ENCODE data around the gene ADAMTSL2.

The ADAMTSL2 gene

DNA sequence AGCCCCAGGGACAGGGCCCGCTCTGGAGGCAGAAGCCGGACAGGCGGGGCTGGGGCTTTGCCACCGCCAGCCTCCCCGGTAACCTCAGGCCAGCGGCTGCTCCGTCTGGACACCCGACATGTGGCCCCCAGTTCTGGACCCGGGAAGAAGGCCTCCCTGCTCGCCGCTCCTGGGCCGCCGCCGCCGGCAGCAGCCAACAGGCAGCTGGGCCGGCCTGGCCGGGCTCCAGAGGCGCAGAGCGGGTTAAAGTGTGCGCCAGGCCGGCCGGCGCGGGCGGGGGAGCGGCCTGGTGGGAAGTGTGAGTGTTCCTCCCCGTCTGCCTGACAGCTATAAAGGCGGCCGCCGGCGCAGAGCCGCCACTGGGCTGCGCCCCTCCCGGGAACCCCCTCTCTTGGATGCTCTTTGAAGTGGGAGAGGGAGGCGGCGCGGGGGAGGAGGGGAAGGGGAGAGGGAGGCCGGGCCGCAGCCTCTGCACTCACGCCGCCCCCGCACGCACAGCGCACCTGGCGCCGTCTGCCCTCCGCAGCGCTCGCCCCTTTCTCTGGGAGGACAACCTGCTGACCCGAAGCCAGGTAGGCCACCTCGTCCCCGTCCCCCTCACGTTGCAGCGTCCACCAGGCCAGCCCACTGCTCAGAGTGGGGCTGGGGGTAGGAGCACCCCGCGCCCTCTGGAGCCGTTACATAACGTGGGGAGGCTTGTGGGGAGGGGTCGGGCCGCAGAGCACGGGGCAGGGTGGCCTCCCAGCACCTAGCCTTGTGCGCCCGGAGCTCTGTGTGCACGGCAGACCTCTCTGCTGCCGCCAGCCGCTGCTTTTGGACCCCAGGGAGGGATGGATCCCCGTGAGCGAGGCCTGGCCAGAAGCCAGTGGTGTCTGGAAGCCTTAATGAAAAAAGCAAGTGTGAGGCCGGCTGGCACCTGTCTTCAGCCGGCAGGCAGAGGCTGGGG lies at the start of gene ADAMTSL2:
TSS of gene ADAMTSL2 (plus strand) at position 359 of the 946 bp plus-strand sequence. CDS start 2,009 bp downstream, outside the sequence.
- peak; percentile 68 for DNase-seq (ENCODE audit: low read depth)

- no peak for DNase-seq (ENCODE audit: low read depth)
Observed at GRCh38 chr9:133485531-133486260, 48.8 kb upstream of the ADAMTSL2 start.

- no peak for DNase-seq (ENCODE audit: low read depth)
Observed at GRCh38 chr9:133487331-133487725, 47.2 kb upstream of the ADAMTSL2 start.

GRCh38 chr9:133488686-133489252 lies 45.7 kb upstream of the ADAMTSL2 start:
- no peak for DNase-seq (ENCODE audit: low read depth)

- no peak for DNase-seq (ENCODE audit: low read depth)
Observed at GRCh38 chr9:133489253-133490190, 45.0 kb upstream of the ADAMTSL2 start.

DNA sequence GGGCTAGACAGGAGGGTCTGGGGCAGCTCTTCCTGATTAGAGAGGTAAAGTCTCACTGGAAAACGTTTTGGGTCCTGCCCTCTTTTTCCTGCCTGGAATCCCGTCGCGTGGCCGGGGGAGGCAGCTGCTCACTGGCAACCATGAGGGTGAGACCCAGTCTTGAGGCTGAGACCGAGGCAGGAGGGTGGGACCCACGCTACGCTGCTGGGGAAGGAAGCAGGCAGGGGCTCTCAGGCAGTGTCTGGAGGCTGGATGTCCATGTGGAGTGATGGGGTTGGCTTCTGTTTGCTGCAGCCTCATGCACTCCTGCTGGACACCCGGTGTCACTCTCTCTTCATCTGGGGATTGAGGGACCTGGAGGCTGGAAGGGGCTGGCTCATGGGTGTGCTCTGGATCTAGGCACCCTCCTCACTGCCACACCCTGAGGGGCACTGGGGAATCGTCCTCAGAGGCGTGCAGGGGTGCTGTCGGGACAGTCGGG lies 44.3 kb upstream of the ADAMTSL2 start:
- no peak for DNase-seq (ENCODE audit: low read depth)

DNA sequence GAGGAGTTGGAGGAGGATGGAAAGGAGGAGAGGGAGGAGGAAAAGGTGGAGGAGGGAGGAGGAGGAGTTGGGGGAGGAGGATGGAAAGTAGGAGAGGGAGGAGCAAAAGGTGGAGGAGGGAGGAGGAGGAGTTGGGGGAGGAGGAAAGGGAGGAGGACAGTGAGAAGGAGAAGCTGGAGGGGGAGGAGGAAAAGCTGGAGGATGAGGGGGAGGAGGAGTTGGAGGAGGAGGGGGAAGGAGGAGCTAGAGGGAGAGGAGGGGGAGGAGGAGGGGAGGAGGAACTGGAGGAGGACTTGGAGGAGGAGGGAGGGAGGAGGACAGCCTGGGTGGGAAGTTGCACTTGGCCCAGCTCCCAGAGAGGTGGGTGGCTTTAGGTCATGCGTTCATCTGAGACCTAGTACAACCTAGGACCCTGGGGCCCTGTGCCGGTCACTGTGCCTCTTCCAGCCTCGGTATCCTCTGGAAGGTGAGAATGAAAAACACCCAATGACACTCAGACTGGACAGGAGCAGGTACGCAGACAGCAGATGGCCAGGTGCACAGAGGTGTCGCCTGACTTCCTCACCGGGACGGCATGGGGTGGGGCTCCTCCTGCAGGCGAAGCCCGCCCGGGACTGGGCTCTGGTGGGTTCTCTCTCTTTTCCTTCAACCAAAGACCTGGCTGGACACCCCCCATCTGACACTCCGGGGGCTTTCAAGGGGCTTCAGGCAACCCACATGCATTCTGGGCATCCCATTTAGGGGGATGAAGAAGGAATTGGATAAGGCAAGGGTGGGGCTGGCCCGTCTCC lies 43.4 kb upstream of the ADAMTSL2 start:
- peak; percentile 59 for DNase-seq (ENCODE audit: low read depth)

DNA sequence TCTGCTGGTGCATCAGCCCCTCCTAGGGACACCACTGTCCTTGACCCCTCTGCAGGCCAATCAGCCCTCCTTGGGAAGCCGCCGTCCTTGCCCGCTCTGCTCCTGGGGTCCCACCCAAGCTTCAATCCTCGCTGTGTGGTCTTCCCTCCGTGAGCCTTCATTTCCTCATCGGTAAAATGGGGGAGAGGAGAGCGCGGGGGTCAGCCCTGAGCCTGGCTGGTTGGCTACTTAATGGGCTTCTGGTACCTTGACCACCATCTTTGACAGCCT lies 42.9 kb upstream of the ADAMTSL2 start:
- DNase-seq (ENCODE audit: low read depth), result no peak

DNA sequence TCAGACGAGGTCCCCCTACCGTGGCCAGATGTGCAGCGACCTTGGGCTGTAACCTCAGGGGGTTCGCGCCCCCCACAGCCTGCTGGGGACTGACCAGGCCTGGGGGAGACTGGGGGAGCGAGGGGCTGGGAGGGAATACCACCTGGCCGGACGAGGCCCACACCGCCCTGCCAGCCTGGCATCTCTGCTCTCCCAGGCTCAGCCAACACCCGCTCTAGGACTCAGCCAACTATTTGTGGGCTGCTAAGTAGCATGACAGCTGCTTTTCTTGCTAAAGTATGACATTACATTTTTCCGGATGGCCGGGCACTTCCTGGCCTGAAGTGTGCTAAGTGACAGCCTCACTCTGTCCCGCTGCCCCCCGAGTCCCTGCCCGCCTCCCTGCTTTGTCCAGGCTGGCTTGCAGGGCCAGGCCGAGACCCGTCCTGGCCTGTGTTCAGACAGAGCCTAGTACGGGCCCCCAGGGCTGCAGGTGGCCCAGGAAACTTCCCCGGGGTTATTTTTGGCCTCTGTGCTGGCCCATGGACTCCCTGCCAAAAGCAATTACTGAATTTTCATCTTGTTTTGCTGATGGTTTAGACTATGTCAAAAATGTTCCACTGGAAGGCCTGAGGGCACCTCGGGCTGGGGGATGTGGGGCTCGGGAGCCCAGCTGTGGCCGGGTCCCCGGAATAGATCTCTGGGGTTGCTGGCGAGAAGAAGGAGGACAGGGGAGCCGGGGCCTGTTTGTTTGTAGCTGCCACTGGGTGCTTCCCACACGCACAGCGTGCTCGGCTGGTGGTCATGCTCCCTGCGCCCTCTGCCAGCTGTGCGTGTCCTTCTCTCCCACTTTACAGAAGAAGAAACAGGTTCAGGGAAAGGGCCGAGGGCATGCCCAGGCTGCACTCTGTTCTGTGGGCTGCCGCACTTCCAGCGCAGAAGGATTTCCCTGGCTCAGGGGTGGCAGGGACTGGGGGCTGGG lies 42.2 kb upstream of the ADAMTSL2 start:
- no peak for DNase-seq (ENCODE audit: low read depth)

- DNase-seq (ENCODE audit: low read depth), result no peak
Observed at GRCh38 chr9:133493428-133493827, 41.1 kb upstream of the ADAMTSL2 start.

DNA sequence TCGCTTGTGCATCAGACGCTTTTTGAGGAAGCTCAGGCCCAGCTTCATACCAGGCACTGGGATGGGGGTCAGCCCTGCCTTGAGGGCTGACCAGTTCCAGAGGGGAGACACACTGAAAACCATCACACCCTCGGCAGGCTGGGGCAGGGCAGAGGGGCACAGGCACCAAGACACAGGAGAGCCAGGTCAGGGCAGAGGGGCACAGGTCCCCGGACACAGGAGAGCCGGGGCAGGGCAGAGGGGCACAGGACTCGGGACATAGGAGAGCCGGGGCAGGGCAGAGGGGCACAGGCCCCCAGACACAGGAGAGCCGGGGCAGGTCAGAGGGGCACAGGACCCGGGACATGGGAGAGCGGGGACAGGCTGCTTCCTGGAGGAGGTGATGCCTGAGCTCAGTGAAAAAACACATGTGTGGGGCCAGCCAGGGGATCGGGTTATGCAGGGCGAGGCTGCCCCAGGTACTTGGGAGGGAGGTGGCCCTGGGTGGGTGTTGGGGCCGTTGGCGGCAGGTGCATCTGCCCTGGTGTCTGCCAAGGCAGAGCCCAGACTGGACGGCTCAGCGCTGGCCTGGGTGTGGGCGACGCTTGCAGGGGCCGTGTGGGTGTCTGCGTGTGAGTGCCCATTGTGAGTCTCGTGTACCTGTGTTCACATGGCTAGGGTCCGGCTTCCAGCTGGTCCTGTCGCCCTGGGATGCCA lies 40.5 kb upstream of the ADAMTSL2 start:
- DNase-seq (ENCODE audit: low read depth), result no peak

DNA sequence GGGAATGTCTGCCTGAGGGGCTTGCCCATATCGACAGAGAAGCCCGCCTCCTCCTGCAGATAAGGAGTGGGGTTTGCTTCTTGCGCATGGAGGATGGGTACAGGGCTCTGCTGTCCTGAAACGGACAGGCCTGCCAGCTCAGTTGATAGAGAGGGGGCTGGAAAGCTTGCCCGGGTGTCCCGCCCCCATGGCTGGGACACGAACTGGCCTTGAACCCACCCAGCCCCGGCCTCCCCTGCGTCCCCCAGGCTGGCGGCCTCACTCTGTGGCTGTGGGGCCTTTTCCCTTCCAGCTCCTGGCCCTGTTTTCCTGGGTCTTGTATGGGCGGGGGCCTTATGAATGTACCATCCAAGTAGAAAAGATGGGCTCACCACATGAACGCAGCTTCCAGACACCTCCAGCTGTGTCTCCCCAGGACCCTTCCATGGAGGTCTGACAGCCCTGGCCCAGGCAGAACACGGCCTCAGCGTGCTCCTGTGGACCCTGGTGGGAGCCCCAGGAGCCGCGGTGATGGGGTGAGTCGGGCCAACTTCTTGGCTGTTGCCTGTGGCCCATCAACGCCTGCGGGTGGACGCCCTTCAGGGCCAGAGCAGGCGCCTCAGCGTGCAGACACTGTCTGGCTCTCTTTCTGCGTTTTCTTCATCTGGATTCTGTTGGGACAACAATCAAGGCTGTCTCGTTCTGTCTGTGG lies 39.7 kb upstream of the ADAMTSL2 start:
- DNase-seq (ENCODE audit: low read depth), result no peak

DNA sequence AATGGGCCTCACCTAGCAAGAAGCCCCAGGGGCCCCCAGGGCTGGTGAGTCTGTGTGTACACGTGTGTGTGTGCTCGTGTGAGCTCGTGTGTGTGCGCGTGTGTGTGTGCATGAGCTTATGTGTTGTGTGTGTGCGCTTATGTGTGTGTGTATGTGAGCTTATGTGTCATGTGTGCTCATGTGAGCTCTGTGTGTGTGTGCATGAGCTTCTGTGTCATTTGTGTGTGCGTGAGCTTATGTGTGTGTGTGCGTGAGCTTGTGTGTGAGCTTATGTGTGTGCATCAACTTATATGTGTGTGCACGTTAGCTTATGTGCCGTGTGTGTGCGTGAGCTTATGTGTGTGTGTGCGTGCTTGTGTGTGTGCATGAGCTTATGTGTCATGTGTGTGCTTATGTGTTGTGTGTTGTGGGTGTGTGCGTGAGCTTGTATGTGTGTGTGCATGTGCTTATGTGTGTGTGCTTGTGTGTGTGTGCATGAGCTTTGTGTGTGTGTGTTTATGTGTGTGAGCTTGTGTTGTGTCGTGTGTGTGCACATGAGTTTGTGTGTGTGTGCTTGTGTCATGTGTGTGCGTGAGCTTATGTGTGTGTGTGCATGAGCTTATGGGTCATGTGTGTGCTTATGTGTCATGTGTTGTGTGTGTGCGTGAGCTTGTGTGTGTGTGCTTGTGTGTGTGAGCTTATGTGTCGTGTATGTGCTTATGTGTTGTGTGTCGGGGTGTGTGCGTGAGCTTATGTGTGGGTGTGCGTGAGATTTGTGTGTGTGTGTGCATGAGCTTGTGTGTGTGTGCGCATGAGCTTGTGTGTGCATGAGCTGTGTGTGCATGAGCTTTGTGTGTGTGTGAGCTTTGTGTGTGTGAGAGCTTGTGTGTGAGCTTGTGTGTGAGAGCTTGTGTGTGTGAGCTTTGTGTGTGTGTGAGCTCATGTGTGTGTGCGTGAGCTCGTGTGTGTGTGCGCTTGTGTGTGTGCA lies 38.9 kb upstream of the ADAMTSL2 start:
- DNase-seq (ENCODE audit: low read depth), result no peak

DNA sequence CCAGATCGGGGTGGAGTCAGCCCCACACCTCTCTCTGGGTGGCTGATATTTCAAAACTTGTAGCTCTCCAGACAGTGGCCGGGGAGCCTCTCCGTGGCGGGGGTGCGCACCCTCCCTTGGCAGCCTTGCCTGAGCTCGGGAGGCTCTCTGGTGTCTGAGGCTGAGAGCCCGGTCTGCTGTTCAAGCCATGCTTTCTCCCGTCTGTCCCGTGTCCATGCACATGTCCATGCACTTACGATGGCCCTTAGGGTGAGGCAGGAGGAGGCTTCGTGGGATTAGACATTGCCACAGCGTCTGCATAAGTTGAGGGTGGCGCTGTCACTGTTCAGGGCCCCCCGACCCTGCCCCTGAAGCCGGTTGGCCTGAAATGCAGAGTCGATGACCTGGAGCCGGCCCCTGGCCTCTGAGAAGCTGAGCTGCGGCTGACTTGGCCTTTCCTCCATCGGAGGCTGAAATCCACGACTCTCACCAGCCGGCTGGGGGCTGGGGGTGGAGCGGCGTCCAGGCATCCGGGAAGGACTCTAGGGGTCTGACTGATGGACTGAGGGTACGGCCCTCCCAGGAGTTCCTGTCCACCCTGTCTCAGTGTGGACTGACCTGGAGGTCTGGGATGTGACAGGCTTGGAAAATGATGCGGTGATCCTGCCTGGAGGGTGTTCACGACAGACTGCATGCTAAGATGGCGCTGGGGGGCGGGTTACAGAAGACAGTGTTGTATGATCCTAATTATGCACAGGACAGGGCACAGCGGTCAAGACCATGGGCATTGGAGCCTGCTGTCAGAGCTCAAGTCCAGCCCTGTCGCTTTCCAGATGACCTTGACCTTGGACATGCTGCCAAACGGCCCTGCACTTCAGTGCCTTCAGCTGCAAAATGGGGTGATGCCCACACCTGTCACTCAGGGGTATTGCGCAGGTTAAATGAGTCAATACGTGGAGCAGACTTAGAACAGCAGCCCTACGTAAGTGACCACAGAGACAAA lies 37.4 kb upstream of the ADAMTSL2 start:
- DNase-seq (ENCODE audit: low read depth), result no peak

DNA sequence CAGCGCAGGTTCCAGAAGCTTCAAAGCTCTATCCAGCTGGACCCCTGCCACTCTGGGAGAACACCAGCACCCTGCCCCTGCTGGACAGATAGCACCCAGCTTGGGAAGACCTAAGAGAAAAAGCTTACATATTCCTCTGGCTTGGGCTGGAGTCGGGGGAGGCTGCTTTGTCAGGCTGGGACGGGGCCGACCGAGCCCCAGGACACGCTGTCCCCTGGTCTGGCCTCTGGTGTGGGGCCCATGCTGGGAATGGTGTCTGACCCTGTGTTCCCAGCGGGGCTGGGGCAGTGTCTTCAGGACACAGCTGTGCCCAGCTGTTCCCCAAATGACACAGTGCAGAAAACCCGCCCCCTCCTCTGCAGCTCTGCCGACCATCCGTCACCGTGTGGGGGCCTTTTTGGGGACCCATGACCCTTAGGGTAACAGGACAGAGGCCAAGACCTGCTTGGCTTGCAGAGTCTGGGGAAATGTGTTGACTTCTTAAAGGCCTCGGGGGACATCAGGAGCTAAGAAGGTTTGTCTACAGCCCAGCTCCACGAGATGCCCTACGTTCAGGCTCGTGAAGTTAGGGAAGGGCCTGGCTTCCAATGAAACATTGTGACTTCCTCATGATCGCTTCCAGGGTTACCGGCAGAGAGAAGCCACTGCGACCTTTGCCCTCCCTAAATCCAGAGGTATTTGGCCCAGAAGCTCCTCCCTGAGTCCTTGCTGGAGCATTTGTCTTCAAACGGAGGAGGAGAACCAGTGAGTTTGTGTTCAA lies 35.2 kb upstream of the ADAMTSL2 start:
- no peak for DNase-seq (ENCODE audit: low read depth)
